Measurements from ENCODE around the gene NDUFS3.
"Not testable (repeated sequence)": the region's sequence is repeated elsewhere in the genome, so short reads cannot be mapped to it uniquely, and the experiment has no call there.

The NDUFS3 gene

DNA sequence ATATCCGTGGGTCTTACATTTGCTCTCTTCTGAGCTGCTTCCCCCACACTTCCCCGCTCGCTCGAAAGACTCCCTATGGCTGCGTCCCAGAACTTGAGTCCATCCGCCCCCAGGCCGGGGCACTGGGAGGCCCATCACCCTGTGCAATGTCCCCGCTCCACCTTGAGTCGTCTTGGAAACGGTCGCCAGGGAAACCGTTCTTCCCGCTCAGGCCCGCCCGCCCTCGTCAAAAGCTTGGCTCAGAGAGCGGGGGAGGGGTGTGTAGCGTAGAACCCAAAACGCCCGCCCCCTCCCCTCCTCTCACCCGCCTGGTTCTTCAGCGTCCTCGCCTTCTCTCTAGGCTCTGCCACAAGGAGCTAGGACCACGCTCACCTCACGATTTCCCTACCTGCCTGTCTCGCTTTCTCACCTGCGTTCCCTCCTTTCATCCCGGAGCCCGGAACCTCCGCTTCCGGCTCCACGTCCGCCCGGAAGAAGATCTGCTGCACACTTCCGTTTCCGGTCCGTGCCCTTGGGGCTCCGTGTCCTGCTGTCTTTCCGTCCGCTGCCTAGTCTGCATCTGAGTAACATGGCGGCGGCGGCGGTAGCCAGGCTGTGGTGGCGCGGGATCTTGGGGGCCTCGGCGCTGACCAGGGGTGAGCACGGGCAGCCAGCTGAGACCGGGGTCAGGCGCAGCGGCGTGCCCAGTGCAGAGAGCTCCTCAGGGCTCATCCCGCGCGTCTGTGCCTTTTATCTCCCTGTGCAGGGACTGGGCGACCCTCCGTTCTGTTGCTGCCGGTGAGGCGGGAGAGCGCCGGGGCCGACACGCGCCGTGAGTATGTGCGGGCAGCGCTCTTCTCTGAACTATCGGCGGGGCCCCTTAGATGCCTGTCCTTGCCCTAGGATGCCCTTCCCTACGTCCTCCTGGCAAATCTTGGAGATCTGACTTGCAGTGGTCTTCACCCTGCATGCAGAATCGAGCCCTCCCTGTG lies at the start of gene NDUFS3, which contains the start of gene KBTBD4:
TSS of gene NDUFS3 (plus strand) at position 551 of the 971 bp plus-strand sequence. CDS start at position 569, 18 bp downstream.
TSS of gene KBTBD4 (minus strand) at position 447 of the 971 bp plus-strand sequence. CDS start at position 428, 19 bp downstream.
- DNase-seq, result peak; percentile 95 to 96

DNA sequence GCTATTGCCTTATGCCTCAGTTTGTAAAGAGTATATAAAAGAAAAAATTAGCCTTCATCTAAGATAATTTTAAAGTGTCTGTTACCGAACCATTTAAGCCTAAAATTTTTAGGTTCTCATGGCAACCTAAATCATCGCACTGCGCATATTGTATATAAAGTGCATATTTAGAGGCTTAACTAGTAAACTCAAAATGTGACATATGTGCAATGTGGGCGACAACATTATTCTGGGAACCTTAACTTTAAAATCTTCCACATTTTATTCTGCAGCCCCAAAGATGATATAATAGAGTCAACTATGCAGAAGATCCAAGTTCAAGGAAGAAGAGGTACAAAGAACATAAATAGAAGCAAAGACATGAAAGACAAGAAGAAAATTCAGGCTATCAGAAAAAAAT lies 48.9 kb upstream of the NDUFS3 start:
- DNase-seq, result no peak

- not testable (repeated sequence) for DNase-seq
Observed at GRCh38 chr11:47530721-47531120, 48.2 kb upstream of the NDUFS3 start.

DNA sequence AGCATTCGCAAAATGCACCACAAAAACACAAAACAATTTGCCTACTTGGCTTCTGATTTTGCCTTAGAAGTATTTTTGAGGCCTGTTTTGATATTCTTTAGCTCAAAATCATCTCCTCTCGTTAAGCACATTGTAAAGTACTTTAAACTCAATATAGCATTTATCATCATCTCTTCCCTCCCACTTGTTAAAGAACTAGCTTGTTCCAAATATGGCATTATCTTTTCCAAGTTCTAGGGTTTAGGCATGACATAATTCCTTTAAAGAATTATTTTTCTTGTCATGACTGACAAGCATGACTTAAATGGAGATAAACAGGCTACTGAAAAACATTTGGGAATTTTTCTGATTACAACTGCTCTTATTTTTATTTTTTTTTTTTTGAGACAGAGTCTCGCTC lies 47.2 kb upstream of the NDUFS3 start:
- no peak for DNase-seq

DNA sequence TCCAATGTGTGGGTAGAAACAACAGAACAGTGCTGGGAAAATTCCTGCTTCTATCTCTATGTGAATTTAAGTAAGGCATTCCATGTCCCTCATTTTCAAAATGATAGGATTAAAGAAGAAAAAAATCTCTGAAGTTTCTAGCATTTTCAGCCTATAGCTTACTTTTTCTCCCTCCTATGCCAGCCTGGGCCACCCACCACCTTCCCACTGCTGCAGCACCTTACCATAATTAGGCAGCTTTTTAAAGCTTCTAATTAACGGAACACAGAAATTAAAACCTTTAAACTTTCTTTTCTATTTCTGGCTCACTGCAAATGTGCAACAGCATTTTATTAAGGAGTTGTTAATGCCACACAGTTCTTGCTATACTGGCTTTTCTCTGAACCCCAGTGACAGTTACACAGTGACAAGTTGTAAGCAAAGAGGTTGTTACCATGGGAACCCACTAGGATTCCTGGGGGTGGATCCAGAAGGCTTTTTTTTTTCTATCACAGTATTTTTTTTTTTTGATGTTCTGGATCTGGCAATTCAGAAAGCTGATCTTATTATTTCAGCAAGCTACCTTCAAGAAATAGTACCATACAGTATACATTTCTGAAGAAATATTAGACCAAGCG lies 46.2 kb upstream of the NDUFS3 start:
- no peak for DNase-seq

DNA sequence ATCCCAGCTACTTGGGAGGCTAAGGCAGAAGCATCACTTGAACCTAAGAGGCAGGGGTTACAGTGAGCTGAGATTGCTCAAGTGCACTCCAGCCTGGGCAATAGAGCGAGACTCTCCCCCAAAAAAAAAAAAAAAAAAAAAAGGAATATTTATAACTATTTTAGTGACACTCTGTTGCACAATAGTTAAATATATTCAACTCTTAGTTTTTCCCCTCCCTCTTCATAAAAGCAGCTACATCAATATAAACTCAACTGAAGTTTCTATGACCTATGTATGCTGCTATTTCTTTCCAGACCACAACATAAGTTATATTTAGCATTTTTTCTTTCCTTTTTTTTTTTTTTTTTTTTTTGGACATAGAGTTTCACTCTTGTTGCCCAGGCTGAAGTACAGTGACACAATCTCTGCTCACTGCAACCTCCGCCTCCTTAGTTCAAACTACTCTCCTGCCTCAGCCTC lies 45.2 kb upstream of the NDUFS3 start:
- no peak for DNase-seq

DNA sequence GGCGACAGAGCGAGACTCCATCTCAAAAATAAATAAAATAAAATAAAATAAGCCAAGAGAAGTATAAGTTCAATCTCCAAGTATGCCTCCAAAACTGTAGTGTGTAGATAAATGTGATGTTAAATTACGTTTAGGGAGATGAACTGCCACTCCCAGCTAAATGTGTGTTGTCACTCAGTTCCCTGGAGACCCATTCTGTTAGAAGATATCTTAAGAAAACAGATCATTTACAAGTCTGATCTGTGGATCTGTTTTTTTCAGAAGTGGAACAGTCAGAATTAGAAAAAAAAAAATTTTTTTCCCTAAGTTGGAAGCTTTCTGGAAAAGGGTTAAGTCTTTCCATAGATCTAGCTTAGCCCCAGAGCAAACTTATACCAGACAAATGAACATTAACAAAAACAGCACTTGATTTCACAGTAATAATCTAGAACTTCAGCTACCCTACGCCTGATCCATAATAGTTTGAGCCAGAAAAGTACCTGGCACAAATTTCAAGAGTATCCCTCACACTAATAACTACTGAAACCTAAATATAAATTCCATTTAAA lies 44.1 kb upstream of the NDUFS3 start:
- DNase-seq, result no peak

DNA sequence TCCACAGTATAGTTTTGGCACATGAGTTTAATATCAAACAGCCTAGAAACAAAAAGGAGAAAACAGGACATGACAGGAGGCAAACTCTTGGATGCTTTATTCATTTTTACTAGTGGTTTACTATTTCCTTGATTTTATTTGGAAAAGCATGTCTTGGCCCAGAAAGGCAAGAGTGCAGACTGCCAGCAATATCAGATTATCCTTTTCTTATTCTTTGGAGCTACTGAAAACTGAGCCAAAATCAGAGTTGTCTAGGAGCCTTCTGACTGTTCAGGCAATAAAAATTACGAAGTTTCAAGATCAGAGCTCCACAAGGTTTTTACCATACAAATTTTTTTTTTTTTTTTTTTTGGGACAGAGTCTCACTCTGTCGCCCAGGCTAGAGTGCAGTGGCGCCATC lies 42.0 kb upstream of the NDUFS3 start:
- DNase-seq, result no peak

DNA sequence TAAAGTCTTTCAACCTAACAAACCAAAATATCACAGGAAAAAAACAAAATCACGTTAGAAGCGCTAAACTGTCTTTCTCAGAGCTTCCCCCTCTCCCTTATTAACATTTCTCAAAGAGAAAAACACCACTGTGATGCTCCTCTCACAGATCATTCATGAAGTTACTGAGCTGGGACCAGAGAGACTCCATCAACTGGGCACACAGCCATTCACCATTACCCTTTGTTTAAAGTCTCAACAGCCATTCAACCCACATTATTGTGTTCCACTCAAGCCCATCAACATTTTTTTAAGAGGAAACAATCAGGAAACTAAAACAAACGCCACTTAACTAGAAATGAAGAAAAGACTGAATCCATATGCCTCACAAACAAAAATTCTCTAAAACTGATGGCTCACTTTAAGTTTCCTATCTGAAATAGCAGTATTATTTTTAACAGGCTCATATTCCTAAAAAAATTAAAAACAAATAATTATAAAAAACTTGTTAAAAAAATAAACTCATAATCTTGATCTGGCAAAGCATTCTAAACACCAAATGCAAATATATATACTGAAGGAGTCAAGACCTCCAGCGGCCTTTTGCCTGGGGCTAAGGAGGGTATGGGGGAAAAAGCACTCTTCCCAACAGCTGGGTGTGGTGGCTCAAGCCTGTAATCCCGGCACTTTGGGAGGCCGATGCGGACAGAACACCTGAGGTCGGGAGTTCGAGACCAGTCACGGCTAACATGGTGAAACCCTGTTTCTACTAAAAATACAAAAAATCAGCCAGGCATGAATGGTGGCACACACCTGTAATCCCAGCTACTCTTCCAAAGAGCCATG lies 39.9 kb upstream of the NDUFS3 start:
- DNase-seq, result no peak

GRCh38 chr11:47539681-47540039 lies 39.2 kb upstream of the NDUFS3 start:
- DNase-seq, result no peak

- no peak for DNase-seq
Observed at GRCh38 chr11:47541070-47541469, 37.8 kb upstream of the NDUFS3 start.

DNA sequence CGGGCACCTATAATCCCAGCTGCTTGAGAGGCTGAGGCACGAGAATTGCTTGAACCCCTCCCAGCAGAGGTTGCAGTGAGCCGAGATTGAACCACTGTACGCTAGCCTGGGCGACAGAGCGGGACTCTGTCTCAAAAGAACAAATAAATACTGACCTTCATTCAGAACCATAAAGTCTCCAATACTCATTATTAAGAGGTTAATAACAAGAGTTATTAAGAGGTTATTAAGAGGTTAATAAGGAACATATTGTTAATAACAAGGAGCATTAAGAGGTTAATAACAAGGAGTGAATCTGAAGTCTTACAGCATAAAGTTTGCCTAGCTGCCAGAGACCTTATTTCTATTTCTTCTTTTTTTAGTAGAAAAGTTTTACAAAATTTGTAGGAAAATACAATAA lies 33.6 kb upstream of the NDUFS3 start:
- DNase-seq, result no peak

DNA sequence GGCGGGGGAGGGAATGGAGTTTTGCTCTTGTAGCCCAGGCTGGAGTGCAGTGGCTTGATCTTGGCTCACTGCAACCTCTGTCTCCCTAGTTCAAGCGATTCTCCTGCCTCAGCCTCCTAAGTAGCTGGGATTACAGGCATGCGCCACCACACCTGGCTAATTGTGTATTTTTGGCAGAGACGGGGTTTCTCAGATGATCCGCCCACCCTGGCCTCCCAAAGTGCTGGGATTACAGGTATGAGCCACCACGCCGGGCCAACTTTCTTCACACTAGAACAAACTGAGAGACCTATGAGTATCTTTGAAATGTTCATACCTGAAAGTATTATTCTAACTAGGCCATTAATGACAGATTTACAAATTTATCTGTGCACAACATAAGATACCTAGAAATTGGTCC lies 32.6 kb upstream of the NDUFS3 start:
- not testable (repeated sequence) for DNase-seq

DNA sequence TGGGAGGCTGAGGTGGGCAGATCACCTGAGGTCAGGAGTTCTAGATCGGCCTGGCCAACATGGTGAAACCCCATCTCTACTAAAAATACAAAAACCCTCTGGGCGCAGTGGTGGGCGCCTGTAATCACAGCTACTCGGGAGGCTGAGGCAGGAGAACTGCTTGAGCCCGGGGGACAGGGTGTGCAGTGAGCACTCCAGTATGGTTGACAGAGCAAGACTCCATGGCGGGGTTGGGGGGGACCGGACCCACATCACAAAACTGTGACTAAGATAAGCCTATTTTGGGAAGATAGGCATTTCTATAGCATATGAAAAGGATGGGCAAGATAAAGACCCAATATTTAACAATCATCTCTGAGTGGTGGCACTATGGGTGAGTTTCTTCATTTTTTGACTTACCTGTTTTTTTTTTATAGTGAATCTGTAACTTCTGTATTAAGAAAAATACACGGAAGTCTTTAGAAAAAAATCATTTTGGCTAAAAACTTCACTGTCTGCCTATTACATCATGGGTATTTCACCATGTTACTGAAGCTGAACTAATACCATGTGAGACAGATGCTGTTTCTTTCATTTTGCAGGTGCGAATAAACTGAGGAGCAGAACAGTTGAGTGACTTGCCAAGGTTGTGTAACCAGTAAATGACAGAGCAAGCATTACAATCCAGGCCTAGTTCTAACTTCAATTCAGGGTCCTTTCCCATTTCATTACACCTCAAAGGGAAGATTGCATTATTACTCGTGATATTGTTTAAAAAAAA lies 28.4 kb upstream of the NDUFS3 start:
- no peak for DNase-seq

DNA sequence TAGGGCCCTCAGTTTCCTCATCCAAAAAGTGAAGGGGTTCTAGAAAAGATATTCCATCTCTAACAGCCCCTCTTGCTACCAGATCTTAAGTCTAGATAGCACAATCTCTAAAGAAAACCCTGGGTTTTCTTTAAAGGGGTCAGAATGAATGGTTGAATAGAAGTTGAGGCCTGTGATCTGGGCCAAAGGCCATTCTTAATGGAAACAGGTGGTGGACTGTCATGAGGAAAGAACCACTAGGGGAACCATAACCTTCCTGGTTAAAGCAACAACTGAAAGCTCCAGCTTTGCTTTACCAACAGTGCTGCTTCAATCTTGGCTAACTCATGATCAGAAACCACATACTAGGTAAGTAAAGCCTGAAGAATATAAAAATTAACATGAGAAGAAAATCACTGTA lies 27.8 kb upstream of the NDUFS3 start:
- peak in 1 of 2 experiments; percentile 40 for DNase-seq

- DNase-seq, result peak; percentile 27 to 68
Observed at GRCh38 chr11:47552056-47552565, 26.8 kb upstream of the NDUFS3 start.

- peak; percentile 85 to 98 for DNase-seq
Observed at GRCh38 chr11:47552566-47553405, 26.1 kb upstream of the NDUFS3 start, which contains the start of gene CELF1. CELF1 (minus strand) TSS chr11:47553132; CDS start chr11:47499523, 53,609 bp downstream.

DNA sequence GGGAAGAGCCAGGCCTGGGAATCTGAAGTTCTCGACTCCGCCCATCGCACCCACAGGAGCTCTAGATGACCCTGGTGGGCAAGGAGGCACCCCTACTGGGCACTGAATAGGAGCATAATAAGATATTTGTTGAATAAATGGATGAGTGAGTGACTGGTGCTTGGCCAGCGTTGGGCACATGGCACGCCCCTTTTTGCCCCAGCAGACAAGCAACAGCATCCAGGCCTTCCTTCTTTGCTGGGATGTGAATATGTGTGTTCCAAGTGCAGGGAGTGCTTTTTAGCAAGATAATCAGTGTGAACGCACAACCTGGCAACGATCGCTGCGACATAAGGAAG lies 25.5 kb upstream of the NDUFS3 start:
- DNase-seq, result peak; percentile 85 to 94

- not testable (repeated sequence) for DNase-seq
Observed at GRCh38 chr11:47557004-47557403, 21.9 kb upstream of the NDUFS3 start.

GRCh38 chr11:47558695-47559094 lies 20.2 kb upstream of the NDUFS3 start:
- DNase-seq, result no peak

- DNase-seq, result no peak
Observed at GRCh38 chr11:47560426-47560825, 18.4 kb upstream of the NDUFS3 start.
